ENCODE measurements around the gene BCL2.

GRCh38 chr18:63130176-63130575, 189.4 kb downstream of the BCL2 start:
- TF ChIP-seq CTCF (conservative IDR thresholded peaks at IDR 0.05) (no peak), ZFX (IDR thresholded peaks at IDR 0.05) (no peak)

Measured in C4-2B (cell line).